ENCODE measurements around the gene EEF1AKMT1.

EEF1AKMT1 gene

DNA sequence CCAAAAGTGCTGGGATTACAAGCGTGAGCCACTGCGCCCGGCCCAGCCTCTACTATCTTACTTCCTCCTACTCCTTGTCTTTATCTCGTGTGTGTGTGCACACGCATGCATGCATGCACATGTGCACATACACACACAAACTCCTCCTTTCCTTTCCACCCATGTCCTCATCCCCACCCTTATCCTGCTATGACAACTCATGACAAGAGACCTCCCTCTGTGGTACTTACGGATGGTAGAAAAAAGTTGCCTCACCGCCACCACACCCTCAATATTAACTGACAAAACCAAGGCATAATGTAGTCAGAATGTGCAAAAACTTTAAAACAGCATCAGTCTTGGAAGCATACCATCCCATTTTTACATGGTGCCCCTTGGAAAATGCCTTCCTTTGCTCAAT, 15.9 kb upstream of the EEF1AKMT1 start:
- TF ChIP-seq CTCF (IDR thresholded peaks at IDR 0.05; ENCODE audit: extremely low read depth, missing control alignments), result no peak

DNA sequence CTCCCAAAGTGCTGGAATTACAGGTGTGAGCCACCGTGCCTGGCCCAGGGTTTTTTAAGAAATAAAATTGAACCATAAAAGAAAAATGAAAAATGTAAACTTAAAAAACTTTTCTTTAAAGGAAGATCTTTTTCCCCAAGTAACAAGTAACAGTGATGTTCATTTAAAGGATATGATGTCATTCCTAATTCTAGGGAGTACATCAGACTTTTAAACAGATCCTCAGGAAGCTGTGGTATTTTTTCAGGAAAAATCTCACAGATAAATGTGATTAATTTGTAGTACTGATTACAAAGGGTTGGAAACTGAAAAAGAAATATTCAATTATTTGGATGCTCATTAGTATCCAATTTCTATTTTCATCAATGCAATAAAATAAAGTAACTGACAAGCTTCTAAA, 14.6 kb upstream of the EEF1AKMT1 start:
- TF ChIP-seq CTCF (IDR thresholded peaks at IDR 0.05; ENCODE audit: extremely low read depth, missing control alignments), result no peak
- DNase-seq (ENCODE audit: low spot score), result no peak

More for the DNA sequence above, 15.9 kb upstream of the EEF1AKMT1 start:
- DNase-seq (ENCODE audit: low spot score), result no peak

DNA sequence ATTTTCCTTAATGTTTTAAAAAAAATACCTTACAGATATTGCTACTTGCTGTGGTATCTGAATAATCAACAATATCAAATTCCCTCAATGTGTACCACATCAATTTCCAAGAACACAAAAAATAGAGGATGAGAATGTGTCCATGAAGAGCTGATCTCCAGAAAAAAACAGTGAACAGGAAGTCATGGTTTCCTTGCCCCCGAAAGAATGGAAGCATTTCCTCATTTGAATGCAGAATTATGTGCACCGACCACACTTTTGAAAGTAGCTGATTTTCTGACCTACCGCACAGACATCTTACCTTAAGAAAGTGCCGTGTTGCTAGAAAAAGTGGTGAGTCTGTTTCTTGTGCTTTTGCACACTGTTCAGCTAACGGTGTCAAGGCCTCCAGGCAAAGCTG, 13.4 kb upstream of the EEF1AKMT1 start:
- no peak for TF ChIP-seq CTCF (IDR thresholded peaks at IDR 0.05; ENCODE audit: extremely low read depth, missing control alignments)
- no peak for DNase-seq (ENCODE audit: low spot score)

DNA sequence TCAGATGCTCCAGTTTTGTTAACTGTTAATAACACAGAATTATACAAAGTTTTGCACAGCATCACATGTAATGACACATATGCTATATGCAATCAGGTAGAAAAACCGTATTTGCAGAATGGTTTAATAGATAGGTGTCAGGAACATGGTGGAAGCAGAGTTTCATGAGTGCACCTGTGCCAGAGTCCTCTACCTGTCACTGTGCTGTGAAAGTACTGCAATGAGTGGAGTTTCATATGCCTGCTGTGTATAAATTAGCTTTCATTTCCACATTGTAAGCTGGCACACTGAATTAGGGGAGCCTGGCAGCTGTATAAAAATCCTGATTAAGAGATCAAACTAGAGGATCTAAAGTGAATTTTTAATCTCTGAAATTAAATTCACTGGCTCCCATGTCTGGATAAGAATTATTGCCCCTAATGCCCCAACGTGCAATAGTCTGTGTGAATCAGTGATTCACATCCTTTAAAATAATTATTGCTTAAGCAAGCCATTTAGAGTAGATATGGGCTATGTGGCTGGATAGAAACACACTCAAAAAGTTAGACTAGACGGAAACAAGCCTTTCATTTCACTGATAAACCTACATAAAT, 8.5 kb upstream of the EEF1AKMT1 start:
- no peak for TF ChIP-seq CTCF (IDR thresholded peaks at IDR 0.05; ENCODE audit: extremely low read depth, missing control alignments)
- no peak for DNase-seq (ENCODE audit: low spot score)

DNA sequence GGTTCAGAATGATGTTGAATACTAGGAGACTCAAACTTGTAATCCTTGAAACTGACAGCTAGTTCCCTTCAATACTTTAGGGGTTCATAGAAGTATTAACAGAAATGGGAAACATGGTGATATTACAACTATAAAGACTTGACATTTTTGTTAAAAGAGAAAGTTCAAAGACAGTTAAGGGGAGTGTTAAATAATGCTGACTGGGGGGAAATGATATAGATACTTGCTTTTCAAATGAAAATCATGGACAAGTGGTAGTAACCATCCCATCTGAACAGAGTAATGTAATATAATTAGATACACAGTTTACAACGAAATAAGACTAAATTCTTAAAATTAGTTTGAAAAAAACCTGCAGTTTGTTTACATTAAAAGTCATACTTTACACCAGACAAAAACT, 6.6 kb upstream of the EEF1AKMT1 start:
- TF ChIP-seq CTCF (IDR thresholded peaks at IDR 0.05; ENCODE audit: extremely low read depth, missing control alignments), result no peak
- no peak for DNase-seq (ENCODE audit: low spot score)

DNA sequence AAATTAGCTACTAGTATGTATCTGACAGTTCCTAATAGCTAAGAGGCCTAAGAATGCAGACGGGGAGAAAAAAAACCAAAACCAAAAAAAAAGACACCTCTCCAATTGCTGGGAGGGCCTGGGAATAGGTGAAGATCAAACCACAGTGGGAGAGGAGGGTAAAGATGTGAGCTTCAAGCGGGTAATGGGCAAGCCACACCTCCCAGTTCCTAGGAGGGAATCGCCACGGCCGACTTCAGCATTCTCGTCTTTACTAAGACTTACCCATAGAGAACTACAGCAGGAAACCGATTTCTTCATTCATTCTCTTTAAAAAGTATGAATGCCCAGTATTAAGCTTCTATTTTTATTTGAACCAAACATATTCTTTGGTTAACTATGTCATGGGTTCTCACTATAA, 5.6 kb upstream of the EEF1AKMT1 start:
- no peak for DNase-seq (ENCODE audit: low spot score)
- no peak for TF ChIP-seq CTCF (IDR thresholded peaks at IDR 0.05; ENCODE audit: extremely low read depth, missing control alignments)

GRCh38 chr13:20778311-20778710, 4.5 kb upstream of the EEF1AKMT1 start:
- no peak for DNase-seq (ENCODE audit: low spot score)
- TF ChIP-seq CTCF (IDR thresholded peaks at IDR 0.05; ENCODE audit: extremely low read depth, missing control alignments), result no peak
